Progenitor cell of endocrine pancreas (in vitro differentiated cells): ENCODE data around the gene DDX54. TPM values are rescaled to one million over a fixed set of nuclear protein-coding genes. Genes with fewer than 3 reads are reported as not detected.

ENCODE experiments used
- DNase-seq: peaks from one replicate; pipeline ENCODE4 v3.0.0; 2021; ENCODE audit warnings: low spot score; ENCODE audit not compliant: unreplicated experiment
- H3K27ac Mint-ChIP-seq: 2 replicates; pipeline ENCODE4 v1.8.0; 2021; ENCODE audit warnings: mild to moderate bottlenecking, moderate library complexity, mixed read lengths
- H3K27me3 Mint-ChIP-seq: 2 replicates; pipeline ENCODE4 v1.8.0; 2021; ENCODE audit warnings: mixed read lengths
- H3K36me3 Mint-ChIP-seq: 2 replicates; pipeline ENCODE4 v1.8.0; 2022; ENCODE audit warnings: mixed read lengths; ENCODE audit not compliant: insufficient read depth
- H3K4me1 Mint-ChIP-seq: 2 replicates; pipeline ENCODE4 v1.8.0; 2021; ENCODE audit warnings: low read depth, mixed read lengths
- H3K4me3 Mint-ChIP-seq: 2 replicates; pipeline ENCODE4 v1.8.0; 2021; ENCODE audit warnings: low read depth, mild to moderate bottlenecking, moderate library complexity, mixed read lengths
- H3K9me3 Mint-ChIP-seq: 2 replicates; pipeline ENCODE4 v1.8.0; 2021; ENCODE audit warnings: low read depth, mixed read lengths
- CTCF ChIP-seq: fragments of 200-600 bp; sonication (generic); IDR thresholded peaks from one replicate; pipeline ENCODE4 v1.5.0; 2021; ENCODE audit warnings: antibody characterized with exemption, mild to moderate bottlenecking; ENCODE audit not compliant: unreplicated experiment
- total RNA-seq: library from RNA; stranded (reverse); gene quantifications from 2 replicates; pipeline ENCODE4 v1.2.1, GENCODE V29; 2021

DDX54 gene
- total RNA-seq, 1 donor from 2014 or later = 61.5 TPM

- H3K27me3 Mint-ChIP-seq = no peaks in the 10 kb centered on the region
- peaks cover 19% of the 10 kb centered on the region for H3K4me1 Mint-ChIP-seq
- H3K36me3 Mint-ChIP-seq = peaks cover 11% of the 10 kb centered on the region
- H3K27ac Mint-ChIP-seq = no peak overlapping the region
- no peak overlapping the region for H3K4me3 Mint-ChIP-seq
- no peak for TF ChIP-seq CTCF
- DNase-seq = no peak
- no peaks in the 10 kb centered on the region for H3K9me3 Mint-ChIP-seq
Measured at GRCh38 chr12:113232089-113232839, 47.0 kb upstream of the DDX54 start.

GRCh38 chr12:113231235-113232088 lies 46.2 kb upstream of the DDX54 start:
- Mint-ChIP-seq H3K4me3 (no peak overlapping the region), H3K4me1 (peaks cover 19% of the 10 kb centered on the region), H3K27ac (peak overlapping the region; percentile 45), H3K27me3 (no peaks in the 10 kb centered on the region), H3K36me3 (peaks cover 11% of the 10 kb centered on the region), H3K9me3 (no peaks in the 10 kb centered on the region)
- no peak for DNase-seq
- no peak for TF ChIP-seq CTCF

GRCh38 chr12:113230315-113231234 lies 45.3 kb upstream of the DDX54 start:
- H3K4me1 Mint-ChIP-seq = peaks cover 19% of the 10 kb centered on the region
- peaks cover 11% of the 10 kb centered on the region for H3K36me3 Mint-ChIP-seq
- H3K9me3 Mint-ChIP-seq = no peaks in the 10 kb centered on the region
- DNase-seq = no peak
- H3K27ac Mint-ChIP-seq = no peak overlapping the region
- H3K27me3 Mint-ChIP-seq = no peaks in the 10 kb centered on the region
- TF ChIP-seq CTCF = no peak
- H3K4me3 Mint-ChIP-seq = no peak overlapping the region

- Mint-ChIP-seq H3K27ac (no peak overlapping the region), H3K4me3 (no peak overlapping the region), H3K9me3 (no peaks in the 10 kb centered on the region), H3K4me1 (peaks cover 11% of the 10 kb centered on the region), H3K27me3 (no peaks in the 10 kb centered on the region), H3K36me3 (peaks cover 7% of the 10 kb centered on the region)
- no peak for DNase-seq
- no peak for TF ChIP-seq CTCF
Measured at GRCh38 chr12:113228394-113229028, 43.2 kb upstream of the DDX54 start.
